ENCODE data around the gene SLC43A1. TPM values are rescaled to one million over a fixed set of nuclear protein-coding genes. Genes with fewer than 3 reads are reported as not detected.

The SLC43A1 gene
- total and polyA plus RNA-seq, 12 donors: 3.4 to 16.5 (median 5.0) TPM

GRCh38 chr11:57474017-57474802, 41.3 kb downstream of the SLC43A1 start:
- peak in 4 of 8 donors; percentile 8 to 36 (median 18) for ATAC-seq
- DNase-seq: no peak
- no peak for TF ChIP-seq CTCF (IDR thresholded peaks at IDR 0.05)
- 42 to 49% methylated on average over 9 of the region's 9 CpGs for WGBS, 2 donors
- Histone ChIP-seq H3K27ac (no peak overlapping the region), H3K4me3 (no peak overlapping the region), H3K9me3 (no peaks in the 10 kb centered on the region), H3K4me1 (peaks cover 3 to 35% (median 25%) of the 10 kb centered on the region in 9 donors), H3K27me3 (peaks cover 0 to 23% (median 0%) of the 10 kb centered on the region in 7 donors), H3K36me3 (no peaks in the 10 kb centered on the region)
- intact Hi-C loops (cut with DNase I): loop anchor here in 1 of 10 donors (10.0 kb wide), 1 partner anchor 129 kb away; no protein-coding TSS in a partner anchor

GRCh38 chr11:57473285-57473841, 42.1 kb downstream of the SLC43A1 start:
- TF ChIP-seq CTCF (IDR thresholded peaks at IDR 0.05): no peak
- 38 to 52% methylated on average over 6 of the region's 6 CpGs for WGBS, 2 donors
- intact Hi-C loops (cut with DNase I): loop anchor here in 1 of 10 donors (10.0 kb wide), 1 partner anchor 129 kb away; no protein-coding TSS in a partner anchor
- H3K4me1 ChIP-seq: peaks cover 3 to 35% (median 25%) of the 10 kb centered on the region in 9 donors
- DNase-seq (no peak), ATAC-seq (no peak)
- H3K27me3 ChIP-seq: peaks cover 0 to 23% (median 0%) of the 10 kb centered on the region in 7 donors
- H3K9me3 ChIP-seq: no peaks in the 10 kb centered on the region
- H3K36me3 ChIP-seq: no peaks in the 10 kb centered on the region
- no peak overlapping the region for H3K27ac ChIP-seq
- H3K4me3 ChIP-seq: no peak overlapping the region

GRCh38 chr11:57471496-57471895, 44.0 kb downstream of the SLC43A1 start:
- Histone ChIP-seq H3K27ac (no peak overlapping the region), H3K4me3 (no peak overlapping the region), H3K36me3 (no peaks in the 10 kb centered on the region), H3K9me3 (no peaks in the 10 kb centered on the region), H3K4me1 (peaks cover 3 to 29% (median 21%) of the 10 kb centered on the region in 9 donors), H3K27me3 (peaks cover 0 to 15% (median 0%) of the 10 kb centered on the region in 7 donors)
- intact Hi-C loops (cut with DNase I): loop anchor here in 1 of 10 donors (10.0 kb wide), 1 partner anchor 127 kb away; no protein-coding TSS in a partner anchor
- ATAC-seq (no peak), DNase-seq (no peak)
- 88 to 89% methylated on average over 3 of the region's 3 CpGs for WGBS, 2 donors
- no peak for TF ChIP-seq CTCF (IDR thresholded peaks at IDR 0.05)

- Histone ChIP-seq H3K4me3 (no peak overlapping the region), H3K27me3 (peaks cover 0 to 13% (median 0%) of the 10 kb centered on the region in 7 donors), H3K9me3 (no peaks in the 10 kb centered on the region), H3K27ac (no peak overlapping the region), H3K4me1 (peaks cover 0 to 8% (median under 1%) of the 10 kb centered on the region in 9 donors), H3K36me3 (no peaks in the 10 kb centered on the region)
- intact Hi-C loops (cut with DNase I): loop anchor here in 1 of 10 donors (10.0 kb wide), 1 partner anchor 1046 kb away; no protein-coding TSS in a partner anchor
- no peak for TF ChIP-seq CTCF (IDR thresholded peaks at IDR 0.05)
- no peak for ATAC-seq
- no peak for DNase-seq
- WGBS, 2 donors: 82 to 83% methylated on average over 5 of the region's 5 CpGs
Measured at GRCh38 chr11:57469268-57469667, 46.2 kb downstream of the SLC43A1 start.
